ENCODE measurements around the gene PI4KA.

The PI4KA gene

GRCh38 chr22:20794650-20795413 lies 63.8 kb downstream of the PI4KA start:
- H3K36me3 ChIP-seq (ENCODE audit: control insufficient read depth in 1 of 2, insufficient read depth in 2 of 2, low read length in 2 of 2): peaks cover 48 to 55% of the 10 kb centered on the region in 2 donors
- no peak overlapping the region for H3K9ac ChIP-seq (ENCODE audit: low read depth in 1 of 2, low read length in 2 of 2)
- H3K9me3 ChIP-seq (ENCODE audit: control insufficient read depth in 1 of 2, low read length in 2 of 2): no peaks in the 10 kb centered on the region
- H3K27me3 ChIP-seq (ENCODE audit: control insufficient read depth in 1 of 2, insufficient read depth in 2 of 2, low read length in 2 of 2): no peaks in the 10 kb centered on the region
- no peak overlapping the region for H3K4me3 ChIP-seq (ENCODE audit: low read depth in 1 of 2, low read length in 2 of 2)
- H3K4me1 ChIP-seq (ENCODE audit: control insufficient read depth in 1 of 2, insufficient read depth in 2 of 2, low read length in 2 of 2): peaks cover 0 to 10% of the 10 kb centered on the region in 2 donors
- H3K27ac ChIP-seq (ENCODE audit: low read depth, low read length): no peak overlapping the region

- Histone ChIP-seq H3K9me3 (ENCODE audit: control insufficient read depth in 1 of 2, low read length in 2 of 2) (no peaks in the 10 kb centered on the region), H3K9ac (ENCODE audit: low read depth in 1 of 2, low read length in 2 of 2) (no peak overlapping the region), H3K27ac (ENCODE audit: low read depth, low read length) (no peak overlapping the region), H3K27me3 (ENCODE audit: control insufficient read depth in 1 of 2, insufficient read depth in 2 of 2, low read length in 2 of 2) (no peaks in the 10 kb centered on the region), H3K36me3 (ENCODE audit: control insufficient read depth in 1 of 2, insufficient read depth in 2 of 2, low read length in 2 of 2) (peaks cover 42 to 48% of the 10 kb centered on the region in 2 donors), H3K4me1 (ENCODE audit: control insufficient read depth in 1 of 2, insufficient read depth in 2 of 2, low read length in 2 of 2) (peaks cover 0 to 15% of the 10 kb centered on the region in 2 donors), H3K4me3 (ENCODE audit: low read depth in 1 of 2, low read length in 2 of 2) (no peak overlapping the region)
Observed at GRCh38 chr22:20793748-20794649, 64.6 kb downstream of the PI4KA start.

GRCh38 chr22:20792966-20793728 lies 65.5 kb downstream of the PI4KA start:
- Histone ChIP-seq H3K9ac (ENCODE audit: low read depth in 1 of 2, low read length in 2 of 2) (no peak overlapping the region), H3K36me3 (ENCODE audit: control insufficient read depth in 1 of 2, insufficient read depth in 2 of 2, low read length in 2 of 2) (peaks cover 41 to 48% of the 10 kb centered on the region in 2 donors), H3K4me1 (ENCODE audit: control insufficient read depth in 1 of 2, insufficient read depth in 2 of 2, low read length in 2 of 2) (peaks cover 0 to 15% of the 10 kb centered on the region in 2 donors), H3K9me3 (ENCODE audit: control insufficient read depth in 1 of 2, low read length in 2 of 2) (no peaks in the 10 kb centered on the region), H3K4me3 (ENCODE audit: low read depth in 1 of 2, low read length in 2 of 2) (no peak overlapping the region), H3K27ac (ENCODE audit: low read depth, low read length) (no peak overlapping the region), H3K27me3 (ENCODE audit: control insufficient read depth in 1 of 2, insufficient read depth in 2 of 2, low read length in 2 of 2) (no peaks in the 10 kb centered on the region)

GRCh38 chr22:20792221-20792965 lies 66.2 kb downstream of the PI4KA start:
- Histone ChIP-seq H3K36me3 (ENCODE audit: control insufficient read depth in 1 of 2, insufficient read depth in 2 of 2, low read length in 2 of 2) (peaks cover 40 to 48% of the 10 kb centered on the region in 2 donors), H3K27ac (ENCODE audit: low read depth, low read length) (no peak overlapping the region), H3K9ac (ENCODE audit: low read depth in 1 of 2, low read length in 2 of 2) (no peak overlapping the region), H3K4me3 (ENCODE audit: low read depth in 1 of 2, low read length in 2 of 2) (no peak overlapping the region), H3K27me3 (ENCODE audit: control insufficient read depth in 1 of 2, insufficient read depth in 2 of 2, low read length in 2 of 2) (no peaks in the 10 kb centered on the region), H3K4me1 (ENCODE audit: control insufficient read depth in 1 of 2, insufficient read depth in 2 of 2, low read length in 2 of 2) (peaks cover 0 to 15% of the 10 kb centered on the region in 2 donors), H3K9me3 (ENCODE audit: control insufficient read depth in 1 of 2, low read length in 2 of 2) (no peaks in the 10 kb centered on the region)

- Histone ChIP-seq H3K27me3 (ENCODE audit: control insufficient read depth in 1 of 2, insufficient read depth in 2 of 2, low read length in 2 of 2) (no peaks in the 10 kb centered on the region), H3K9ac (ENCODE audit: low read depth in 1 of 2, low read length in 2 of 2) (no peak overlapping the region), H3K4me1 (ENCODE audit: control insufficient read depth in 1 of 2, insufficient read depth in 2 of 2, low read length in 2 of 2) (peaks cover 0 to 15% of the 10 kb centered on the region in 2 donors), H3K9me3 (ENCODE audit: control insufficient read depth in 1 of 2, low read length in 2 of 2) (no peaks in the 10 kb centered on the region), H3K36me3 (ENCODE audit: control insufficient read depth in 1 of 2, insufficient read depth in 2 of 2, low read length in 2 of 2) (peaks cover 33 to 36% of the 10 kb centered on the region in 2 donors), H3K4me3 (ENCODE audit: low read depth in 1 of 2, low read length in 2 of 2) (no peak overlapping the region), H3K27ac (ENCODE audit: low read depth, low read length) (no peak overlapping the region)
Observed at GRCh38 chr22:20788627-20789344, 69.8 kb downstream of the PI4KA start.

GRCh38 chr22:20787746-20788626 lies 70.6 kb downstream of the PI4KA start:
- Histone ChIP-seq H3K9me3 (ENCODE audit: control insufficient read depth in 1 of 2, low read length in 2 of 2) (no peaks in the 10 kb centered on the region), H3K4me1 (ENCODE audit: control insufficient read depth in 1 of 2, insufficient read depth in 2 of 2, low read length in 2 of 2) (peaks cover 0 to 15% of the 10 kb centered on the region in 2 donors), H3K27me3 (ENCODE audit: control insufficient read depth in 1 of 2, insufficient read depth in 2 of 2, low read length in 2 of 2) (no peaks in the 10 kb centered on the region), H3K9ac (ENCODE audit: low read depth in 1 of 2, low read length in 2 of 2) (no peak overlapping the region), H3K27ac (ENCODE audit: low read depth, low read length) (no peak overlapping the region), H3K4me3 (ENCODE audit: low read depth in 1 of 2, low read length in 2 of 2) (no peak overlapping the region), H3K36me3 (ENCODE audit: control insufficient read depth in 1 of 2, insufficient read depth in 2 of 2, low read length in 2 of 2) (peaks cover 34 to 36% of the 10 kb centered on the region in 2 donors)

GRCh38 chr22:20787223-20787622 lies 71.4 kb downstream of the PI4KA start:
- H3K27ac ChIP-seq (ENCODE audit: low read depth, low read length): no peak overlapping the region

GRCh38 chr22:20786536-20786979 lies 72.1 kb downstream of the PI4KA start:
- H3K4me3 ChIP-seq (ENCODE audit: low read depth in 1 of 2, low read length in 2 of 2): no peak overlapping the region
- H3K9me3 ChIP-seq (ENCODE audit: control insufficient read depth in 1 of 2, low read length in 2 of 2): no peaks in the 10 kb centered on the region
- H3K4me1 ChIP-seq (ENCODE audit: control insufficient read depth in 1 of 2, insufficient read depth in 2 of 2, low read length in 2 of 2): peaks cover 0 to 15% of the 10 kb centered on the region in 2 donors
- no peak overlapping the region for H3K27ac ChIP-seq (ENCODE audit: low read depth, low read length)
- no peaks in the 10 kb centered on the region for H3K27me3 ChIP-seq (ENCODE audit: control insufficient read depth in 1 of 2, insufficient read depth in 2 of 2, low read length in 2 of 2)
- peaks cover 29 to 33% of the 10 kb centered on the region in 2 donors for H3K36me3 ChIP-seq (ENCODE audit: control insufficient read depth in 1 of 2, insufficient read depth in 2 of 2, low read length in 2 of 2)
- H3K9ac ChIP-seq (ENCODE audit: low read depth in 1 of 2, low read length in 2 of 2): no peak overlapping the region

More at GRCh38 chr22:20787223-20787622, 71.4 kb downstream of the PI4KA start:
- Histone ChIP-seq H3K4me1 (ENCODE audit: control insufficient read depth in 1 of 2, insufficient read depth in 2 of 2, low read length in 2 of 2) (peaks cover 0 to 15% of the 10 kb centered on the region in 2 donors), H3K9ac (ENCODE audit: low read depth in 1 of 2, low read length in 2 of 2) (no peak overlapping the region), H3K27me3 (ENCODE audit: control insufficient read depth in 1 of 2, insufficient read depth in 2 of 2, low read length in 2 of 2) (no peaks in the 10 kb centered on the region), H3K9me3 (ENCODE audit: control insufficient read depth in 1 of 2, low read length in 2 of 2) (no peaks in the 10 kb centered on the region), H3K4me3 (ENCODE audit: low read depth in 1 of 2, low read length in 2 of 2) (no peak overlapping the region), H3K36me3 (ENCODE audit: control insufficient read depth in 1 of 2, insufficient read depth in 2 of 2, low read length in 2 of 2) (peaks cover 29% of the 10 kb centered on the region in 2 donors)

All from duodenal mucosa (tissue), 2 donors.